Measurements from ENCODE around the gene STUB1.

STUB1 gene

GRCh38 chr16:683396-684070 lies 3.3 kb downstream of the STUB1 start:
- Histone ChIP-seq H4K20me1 (ENCODE audit: insufficient read depth, low read length) (no peaks in the 10 kb centered on the region), H3K36me3 (ENCODE audit: insufficient read depth, low read length) (peaks cover 38% of the 10 kb centered on the region), H3K4me1 (ENCODE audit: insufficient read depth, low read length, severe bottlenecking) (peaks cover 46% of the 10 kb centered on the region), H3K27me3 (ENCODE audit: insufficient read depth, low read length) (no peaks in the 10 kb centered on the region), H3K9ac (ENCODE audit: low read length) (peak overlapping the region; percentile 82), H2AFZ (ENCODE audit: low read length) (no peak overlapping the region), H3K9me3 (ENCODE audit: low read length) (no peaks in the 10 kb centered on the region), H3F3A (ENCODE audit: insufficient read depth, low read length) (no peaks in the 10 kb centered on the region), H3K4me2 (ENCODE audit: low read length) (peak overlapping the region; percentile 98), H3K27ac (ENCODE audit: low read depth, low read length, poor library complexity, severe bottlenecking) (peak overlapping the region; percentile 7), H3K9me2 (ENCODE audit: low read depth, low read length) (no peaks in the 10 kb centered on the region), H3K79me2 (ENCODE audit: insufficient read depth, low read length) (0 out of 2 replicates have a peak, but pooled peaks cover 8% of the 10 kb centered on the region), H3K4me3 (ENCODE audit: low read depth, low read length, poor library complexity, severe bottlenecking) (peak overlapping the region; percentile 86)
- no peak for TF ChIP-seq EZH2 (IDR thresholded peaks at IDR 0.05; ENCODE audit: borderline replicate concordance, low read length)
- TF ChIP-seq, protein P1, sequence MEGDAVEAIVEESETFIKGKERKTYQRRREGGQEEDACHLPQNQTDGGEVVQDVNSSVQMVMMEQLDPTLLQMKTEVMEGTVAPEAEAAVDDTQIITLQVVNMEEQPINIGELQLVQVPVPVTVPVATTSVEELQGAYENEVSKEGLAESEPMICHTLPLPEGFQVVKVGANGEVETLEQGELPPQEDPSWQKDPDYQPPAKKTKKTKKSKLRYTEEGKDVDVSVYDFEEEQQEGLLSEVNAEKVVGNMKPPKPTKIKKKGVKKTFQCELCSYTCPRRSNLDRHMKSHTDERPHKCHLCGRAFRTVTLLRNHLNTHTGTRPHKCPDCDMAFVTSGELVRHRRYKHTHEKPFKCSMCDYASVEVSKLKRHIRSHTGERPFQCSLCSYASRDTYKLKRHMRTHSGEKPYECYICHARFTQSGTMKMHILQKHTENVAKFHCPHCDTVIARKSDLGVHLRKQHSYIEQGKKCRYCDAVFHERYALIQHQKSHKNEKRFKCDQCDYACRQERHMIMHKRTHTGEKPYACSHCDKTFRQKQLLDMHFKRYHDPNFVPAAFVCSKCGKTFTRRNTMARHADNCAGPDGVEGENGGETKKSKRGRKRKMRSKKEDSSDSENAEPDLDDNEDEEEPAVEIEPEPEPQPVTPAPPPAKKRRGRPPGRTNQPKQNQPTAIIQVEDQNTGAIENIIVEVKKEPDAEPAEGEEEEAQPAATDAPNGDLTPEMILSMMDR (IDR thresholded peaks at IDR 0.05; ENCODE audit: low read length): no peak

DNA sequence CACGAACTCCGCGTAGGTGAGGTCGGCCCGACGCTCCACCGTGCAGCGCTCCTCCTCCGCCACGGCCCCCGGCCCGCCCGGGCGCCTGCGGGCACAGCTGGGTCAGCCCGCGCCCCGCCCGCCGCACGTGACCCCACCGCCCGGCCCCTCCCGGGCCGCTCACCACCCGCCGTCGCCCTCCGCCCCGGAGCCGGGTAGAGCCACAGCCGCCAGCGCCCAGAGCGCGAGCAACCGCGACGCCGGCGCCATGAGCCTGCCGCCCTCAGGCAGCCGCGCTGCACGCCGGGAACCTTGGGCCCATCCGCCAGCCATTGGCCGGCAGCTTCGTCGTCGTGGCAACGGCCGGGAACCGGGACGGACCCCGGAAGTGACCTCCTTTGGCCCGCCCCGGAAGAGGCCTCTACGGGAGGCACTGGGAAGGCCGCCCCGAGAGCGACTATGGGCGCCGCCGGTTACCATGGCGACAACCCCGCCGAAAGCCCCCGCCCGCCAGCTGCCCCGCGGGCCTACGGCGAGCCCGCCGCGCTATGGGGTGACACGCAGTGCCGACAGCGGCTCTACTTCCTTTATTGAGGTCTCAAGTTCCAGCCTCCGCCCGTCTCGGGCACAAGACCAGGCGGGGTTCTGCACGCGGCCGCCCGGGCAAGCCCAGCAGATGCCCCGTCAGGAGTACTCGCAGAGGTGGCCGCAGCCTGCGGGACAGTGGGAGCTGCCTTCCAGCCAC lies 4.0 kb downstream of the STUB1 start, which contains the start of gene JMJD8:
JMJD8 (minus strand) TSS at position 264 of the 724 bp plus-strand sequence; CDS start at position 249, 15 bp downstream.
- Histone ChIP-seq H3K9me2 (ENCODE audit: low read depth, low read length) (no peaks in the 10 kb centered on the region), H3K27me3 (ENCODE audit: insufficient read depth, low read length) (no peaks in the 10 kb centered on the region), H3K36me3 (ENCODE audit: insufficient read depth, low read length) (peaks cover 38% of the 10 kb centered on the region), H3K4me1 (ENCODE audit: insufficient read depth, low read length, severe bottlenecking) (peaks cover 53% of the 10 kb centered on the region), H3K9ac (ENCODE audit: low read length) (peak within 1 kb of the TSS; percentile 82), H3K9me3 (ENCODE audit: low read length) (no peaks in the 10 kb centered on the region), H2AFZ (ENCODE audit: low read length) (no peak within 1 kb of the TSS), H3K27ac (ENCODE audit: low read depth, low read length, poor library complexity, severe bottlenecking) (peak within 1 kb of the TSS; percentile 62), H3F3A (ENCODE audit: insufficient read depth, low read length) (no peaks in the 10 kb centered on the region), H4K20me1 (ENCODE audit: insufficient read depth, low read length) (no peaks in the 10 kb centered on the region), H3K4me2 (ENCODE audit: low read length) (peak within 1 kb of the TSS; percentile 98), H3K79me2 (ENCODE audit: insufficient read depth, low read length) (0 out of 2 replicates have a peak, but pooled peaks cover 8% of the 10 kb centered on the region), H3K4me3 (ENCODE audit: low read depth, low read length, poor library complexity, severe bottlenecking) (peak within 1 kb of the TSS; percentile 86)
- no peak for TF ChIP-seq EZH2 (IDR thresholded peaks at IDR 0.05; ENCODE audit: borderline replicate concordance, low read length)
- TF ChIP-seq, protein P1 (IDR thresholded peaks at IDR 0.05; ENCODE audit: low read length): no peak

DNA sequence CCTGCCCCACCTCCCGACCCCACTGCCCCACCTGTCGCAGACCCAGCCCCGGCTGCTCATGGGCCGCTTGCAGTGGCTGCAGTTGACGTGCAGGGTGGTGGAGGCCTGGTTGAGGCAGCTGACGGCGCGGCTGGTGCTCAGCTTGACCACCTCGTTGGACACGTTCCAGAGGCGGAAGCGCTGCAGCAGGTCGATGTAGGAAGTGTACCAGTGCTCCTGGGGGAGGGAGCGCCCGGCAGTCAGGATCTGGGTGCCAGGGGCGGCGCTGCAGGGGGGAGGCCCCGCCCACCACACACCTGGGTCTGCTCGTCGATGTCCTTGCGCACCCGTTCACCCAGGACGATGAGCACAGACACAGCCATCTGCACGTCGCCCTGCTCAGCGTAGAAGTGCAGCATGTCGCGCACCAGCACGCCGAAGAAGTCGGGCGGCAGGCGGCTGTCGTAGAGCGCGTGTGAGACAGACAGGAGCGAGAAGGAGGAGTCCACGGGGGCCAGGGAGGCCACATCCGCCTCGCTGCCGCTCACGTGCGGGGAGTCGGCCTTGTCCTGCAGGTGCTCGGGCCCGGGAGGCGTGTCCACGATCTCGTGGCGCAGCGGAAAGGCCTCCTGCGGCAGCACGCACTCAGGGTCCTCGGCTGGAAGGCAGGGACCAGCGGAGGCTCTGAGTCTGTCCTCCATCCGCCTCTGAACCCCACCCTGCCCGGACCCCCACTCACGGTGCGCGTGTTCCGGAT lies 4.9 kb downstream of the STUB1 start:
- no peak overlapping the region for H2AFZ ChIP-seq (ENCODE audit: low read length)
- H3K9ac ChIP-seq (ENCODE audit: low read length): no peak overlapping the region
- peaks cover 56% of the 10 kb centered on the region for H3K4me1 ChIP-seq (ENCODE audit: insufficient read depth, low read length, severe bottlenecking)
- H3K27me3 ChIP-seq (ENCODE audit: insufficient read depth, low read length): no peaks in the 10 kb centered on the region
- H3K79me2 ChIP-seq (ENCODE audit: insufficient read depth, low read length): 0 out of 2 replicates have a peak, but pooled peaks cover 8% of the 10 kb centered on the region
- peak overlapping the region; percentile 98; the same call in 1 of the 2 replicates for H3K4me2 ChIP-seq (ENCODE audit: low read length)
- H3K9me2 ChIP-seq (ENCODE audit: low read depth, low read length): no peaks in the 10 kb centered on the region
- TF ChIP-seq EZH2 (IDR thresholded peaks at IDR 0.05; ENCODE audit: borderline replicate concordance, low read length): no peak
- TF ChIP-seq, protein P1 (IDR thresholded peaks at IDR 0.05; ENCODE audit: low read length): no peak
- H3F3A ChIP-seq (ENCODE audit: insufficient read depth, low read length): no peaks in the 10 kb centered on the region
- H3K4me3 ChIP-seq (ENCODE audit: low read depth, low read length, poor library complexity, severe bottlenecking): peak overlapping the region; percentile 86
- H3K27ac ChIP-seq (ENCODE audit: low read depth, low read length, poor library complexity, severe bottlenecking): peak overlapping the region; percentile 23
- H3K9me3 ChIP-seq (ENCODE audit: low read length): no peaks in the 10 kb centered on the region
- H3K36me3 ChIP-seq (ENCODE audit: insufficient read depth, low read length): peaks cover 38% of the 10 kb centered on the region
- H4K20me1 ChIP-seq (ENCODE audit: insufficient read depth, low read length): no peaks in the 10 kb centered on the region

Measured in OCI-LY1 (cell line).